Activated CD4-positive, alpha-beta T cell treated with anti-CD3 and anti-CD28 coated beads for 36 hours (primary cell): ENCODE measurements around the gene NGB. TPM values are rescaled to one million over a fixed set of nuclear protein-coding genes. Genes with fewer than 3 reads are reported as not detected.

Experiments used
- microRNA-seq: library from miRNA; unstranded; fragments of <30 nt; microRNA quantifications from one replicate; pipeline ENCODE4 v1.2.0, GENCODE V29; 2021; ENCODE audit warnings: borderline replicate concordance
- total RNA-seq, 2 experiments: library from RNA; stranded (reverse); gene quantifications; one replicate each; pipeline ENCODE4 v1.2.3, GENCODE V29; 2021

Gene NGB
- total RNA-seq, 2 experiments from 2014 or later = not detected

Small RNA genes within 50 kb of the gene (microRNA-seq; reads per million reads assigned to microRNA genes)
- 1.1 reads per million for gene MIR1260A

Other genes with a start within 250 kb of the NGB start
- gene IRF2BPL, start 242.5 kb downstream of the NGB start, total RNA-seq = 10 to 100 TPM; 34.3 to 40.1 TPM
- gene CIPC, start 172.9 kb downstream of the NGB start, total RNA-seq = 1 to 10 TPM; 8.6 to 10.0 TPM
- not detected for gene ZDHHC22, start 129.4 kb downstream of the NGB start, total RNA-seq
- gene TMEM63C, start 89.4 kb downstream of the NGB start, total RNA-seq = 1 to 10 TPM; 1.1 to 1.4 TPM
- gene POMT2, start 49.7 kb upstream of the NGB start, total RNA-seq = 10 to 100 TPM; 11.7 to 18.2 TPM
- 10 to 100 TPM; 17.5 to 22.9 TPM for gene GSTZ1, start 49.8 kb upstream of the NGB start, total RNA-seq
- gene TMED8, start 105.9 kb upstream of the NGB start, total RNA-seq = 10 to 100 TPM; 25.3 to 27.9 TPM
- under 1 TPM; 0.25 TPM for gene SAMD15, start 106.2 kb upstream of the NGB start, total RNA-seq
- under 1 TPM; 0.46 to 0.66 TPM for gene NOXRED1, start 152.3 kb upstream of the NGB start, total RNA-seq
- 10 to 100 TPM; 16.4 to 20.1 TPM for gene VIPAS39, start 186.4 kb upstream of the NGB start, total RNA-seq
- 100 to 1,000 TPM; 318 to 348 TPM for gene AHSA1, start 186.9 kb upstream of the NGB start, total RNA-seq
- gene ISM2, start 227.6 kb upstream of the NGB start, total RNA-seq = under 1 TPM; 0.41 to 0.53 TPM